DND-41 (cell line): Measurements from ENCODE around the gene TCF7L2.

Source experiments
- EZH2 ChIP-seq: IDR thresholded peaks from 3 replicates; pipeline ENCODE4 v1.6.1; 2012; ENCODE audit warnings: borderline replicate concordance, low read depth, mild to moderate bottlenecking, moderate library complexity, low read length, inconsistent platforms; ENCODE audit not compliant: severe bottlenecking
- TF ChIP-seq, protein P1 (sequence below): IDR thresholded peaks from 2 replicates; pipeline ENCODE4 v1.5.1; 2012; ENCODE audit warnings: borderline replicate concordance, low read length, moderate library complexity, mild to moderate bottlenecking; ENCODE audit not compliant: poor library complexity, severe bottlenecking; ENCODE audit errors: extremely low read depth

DNA sequence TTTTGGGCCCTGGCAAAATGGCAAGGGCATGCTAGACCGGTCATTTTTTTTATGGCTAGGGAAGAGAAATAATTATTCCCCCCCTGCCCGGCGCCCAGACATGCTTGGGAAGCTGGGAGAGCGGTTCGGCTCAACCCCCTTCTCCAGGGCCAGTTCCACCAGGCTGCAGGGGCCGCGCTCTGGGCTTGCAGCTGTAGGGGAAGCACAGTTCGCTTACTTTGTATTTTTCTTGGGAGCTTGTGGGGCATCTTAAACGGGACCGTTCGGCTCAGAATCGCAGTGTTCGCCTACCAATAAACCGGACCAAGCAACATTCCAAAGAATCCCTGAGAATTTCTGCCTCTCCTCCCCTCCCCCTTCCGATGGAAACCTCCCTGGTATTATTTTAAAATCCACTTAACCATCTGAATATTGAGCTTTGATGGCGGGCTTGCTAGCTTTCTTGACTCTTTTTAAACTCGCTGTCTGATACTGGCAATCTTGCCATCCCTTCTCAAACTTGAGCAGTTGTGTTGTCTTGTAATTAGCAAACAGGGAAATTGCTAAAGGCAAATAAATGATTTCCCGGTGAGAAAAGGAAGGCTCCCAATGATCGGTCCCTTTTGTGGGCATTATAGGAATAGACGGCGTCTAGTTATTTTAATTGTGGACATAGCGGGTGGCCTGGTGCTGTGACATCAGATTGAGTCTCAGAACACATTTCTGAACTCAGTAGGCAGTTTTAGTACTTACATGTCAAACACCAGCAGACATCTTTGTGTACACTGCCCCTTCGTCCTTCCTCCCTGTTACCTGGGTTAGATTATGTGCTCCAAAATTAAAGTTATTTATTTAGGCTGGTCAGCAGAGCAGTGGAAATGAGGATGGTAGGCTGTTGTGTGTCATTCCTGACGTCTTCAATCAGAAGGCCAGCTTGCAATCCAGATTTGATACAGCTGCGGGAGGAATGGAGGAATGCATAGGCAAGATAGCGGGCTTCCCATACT is 3.4 kb downstream of the TCF7L2 start:
- TF ChIP-seq, protein P1, sequence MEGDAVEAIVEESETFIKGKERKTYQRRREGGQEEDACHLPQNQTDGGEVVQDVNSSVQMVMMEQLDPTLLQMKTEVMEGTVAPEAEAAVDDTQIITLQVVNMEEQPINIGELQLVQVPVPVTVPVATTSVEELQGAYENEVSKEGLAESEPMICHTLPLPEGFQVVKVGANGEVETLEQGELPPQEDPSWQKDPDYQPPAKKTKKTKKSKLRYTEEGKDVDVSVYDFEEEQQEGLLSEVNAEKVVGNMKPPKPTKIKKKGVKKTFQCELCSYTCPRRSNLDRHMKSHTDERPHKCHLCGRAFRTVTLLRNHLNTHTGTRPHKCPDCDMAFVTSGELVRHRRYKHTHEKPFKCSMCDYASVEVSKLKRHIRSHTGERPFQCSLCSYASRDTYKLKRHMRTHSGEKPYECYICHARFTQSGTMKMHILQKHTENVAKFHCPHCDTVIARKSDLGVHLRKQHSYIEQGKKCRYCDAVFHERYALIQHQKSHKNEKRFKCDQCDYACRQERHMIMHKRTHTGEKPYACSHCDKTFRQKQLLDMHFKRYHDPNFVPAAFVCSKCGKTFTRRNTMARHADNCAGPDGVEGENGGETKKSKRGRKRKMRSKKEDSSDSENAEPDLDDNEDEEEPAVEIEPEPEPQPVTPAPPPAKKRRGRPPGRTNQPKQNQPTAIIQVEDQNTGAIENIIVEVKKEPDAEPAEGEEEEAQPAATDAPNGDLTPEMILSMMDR = no peak
- TF ChIP-seq EZH2 = no peak
